H1 (cell line): ENCODE results near the gene TOB1. TPM values are rescaled to one million over a fixed set of nuclear protein-coding genes. Genes with fewer than 3 reads are reported as not detected.

ENCODE experiments used
- CTCF ChIA-PET: fragments of 300-600 bp; sonication (Branson Sonifier 250); formaldehyde crosslinking; loops from one replicate; lab custom pipeline; 2021; ENCODE audit not compliant: partially characterized antibody; lab: Charles Lee
- POLR2A ChIA-PET: fragments of 300-600 bp; sonication (Branson Sonifier 250); formaldehyde crosslinking; loops from one replicate; lab custom pipeline; 2021; ENCODE audit warnings: inconsistent platforms; ENCODE audit not compliant: partially characterized antibody; lab: Charles Lee
- DNase-seq, 2 experiments: peaks; one replicate each; pipeline versions ENCODE4 v3.0.0 to v3.0.0-alpha.2; 2010 to 2022; ENCODE audit warnings: low spot score in 2 of 2, low read depth in 1 of 2, mixed read lengths in 1 of 2
- FAIRE-seq: peaks from 2 replicates; lab custom pipeline; 2011; peaks lifted over from hg19 to GRCh38; lab: Jason Lieb, UNC
- H2AFZ ChIP-seq: 2 replicates; pipeline ENCODE4 v1.8.1; 2012; ENCODE audit warnings: low read length, inconsistent platforms
- H2AK5ac ChIP-seq: 2 replicates; pipeline ENCODE4 v1.6.1; 2013; ENCODE audit warnings: low read depth, low read length
- H2BK120ac ChIP-seq: replicated peaks from 2 replicates; pipeline ENCODE3; 2013; ENCODE audit warnings: low read depth, low read length, inconsistent platforms
- H2BK12ac ChIP-seq: 2 replicates; pipeline ENCODE4 v1.6.1; 2013; ENCODE audit warnings: low read depth, low read length
- H2BK15ac ChIP-seq: 2 replicates; pipeline ENCODE4 v1.6.1; 2013; ENCODE audit warnings: low read length
- H2BK20ac ChIP-seq: 2 replicates; pipeline ENCODE4 v1.6.1; 2013; ENCODE audit warnings: low read length
- H2BK5ac ChIP-seq: 2 replicates; pipeline ENCODE4 v1.6.1; 2013; ENCODE audit warnings: low read depth, low read length
- H3K14ac ChIP-seq: 2 replicates; pipeline ENCODE4 v1.6.1; 2013; ENCODE audit warnings: inconsistent platforms; ENCODE audit not compliant: insufficient read length
- H3K18ac ChIP-seq: 2 replicates; pipeline ENCODE4 v1.6.1; 2013; ENCODE audit warnings: low read length; ENCODE audit errors: extremely low read depth
- H3K23ac ChIP-seq: 2 replicates; pipeline ENCODE4 v1.6.1; 2013; ENCODE audit warnings: inconsistent platforms; ENCODE audit not compliant: insufficient read length
- H3K23me2 ChIP-seq: 2 replicates; pipeline ENCODE4 v1.6.1; 2013; ENCODE audit warnings: low read depth, low read length
- H3K27ac ChIP-seq: 2 replicates; pipeline ENCODE4 v1.6.1; 2011; ENCODE audit warnings: low read depth, low read length, inconsistent platforms
- H3K27me3 ChIP-seq, 4 experiments: replicated peaks in 1 of 4; 1 replicate in 1 of 4; 2 replicates in 3 of 4; pipeline versions ENCODE4 v1.6.1 to v1.8.1; 2011 to 2013; ENCODE audit warnings: low read length in 3 of 4, mild to moderate bottlenecking in 3 of 4, inconsistent platforms in 2 of 4, mixed read lengths in 2 of 4, moderate library complexity in 1 of 4; ENCODE audit not compliant: control insufficient read depth in 3 of 4, insufficient read depth in 3 of 4; ENCODE audit errors: extremely low read depth in 1 of 4
- H3K36me3 ChIP-seq, 4 experiments: 2 replicates each; pipeline versions ENCODE4 v1.6.1 to v1.8.1; 2011 to 2013; ENCODE audit warnings: mild to moderate bottlenecking in 4 of 4, low read length in 3 of 4, moderate library complexity in 2 of 4, control low read depth in 1 of 4, inconsistent platforms in 1 of 4; ENCODE audit not compliant: insufficient read depth in 4 of 4, control insufficient read depth in 2 of 4
- H3K4ac ChIP-seq: replicated peaks from 2 replicates; pipeline ENCODE3; 2013; ENCODE audit warnings: low read length, low read depth, mixed read lengths, inconsistent platforms; ENCODE audit not compliant: insufficient read length
- H3K4me1 ChIP-seq, 4 experiments: replicated peaks in 1 of 4; 1 replicate in 1 of 4; 2 replicates in 3 of 4; pipeline versions ENCODE4 v1.6.1 to v1.8.1; 2011 to 2013; ENCODE audit warnings: low read length in 3 of 4, inconsistent platforms in 2 of 4, mixed read lengths in 1 of 4; ENCODE audit not compliant: insufficient read depth in 4 of 4, control insufficient read depth in 3 of 4
- H3K4me2 ChIP-seq, 2 experiments: 2 replicates each; pipeline versions ENCODE4 v1.6.1 to v1.8.1; 2011 to 2013; ENCODE audit warnings: low read depth in 2 of 2, low read length in 2 of 2, control low read depth in 1 of 2, inconsistent platforms in 1 of 2, mild to moderate bottlenecking in 1 of 2; ENCODE audit not compliant: insufficient read depth in 1 of 2
- H3K4me3 ChIP-seq, 4 experiments: fragments of 200-600, 300-600 bp in 1 of 4; sonication (generic), shearing (Covaris generic), sonication (Bioruptor Twin) in 1 of 4; 2 replicates each; pipeline versions ENCODE4 v1.5.1 to v1.8.1; 2011 to 2016; ENCODE audit warnings: low read length in 4 of 4, low read depth in 3 of 4, control low read depth in 2 of 4, inconsistent platforms in 2 of 4, mild to moderate bottlenecking in 2 of 4, mixed read lengths in 1 of 4, moderate library complexity in 1 of 4; ENCODE audit not compliant: insufficient read depth in 2 of 4; ENCODE audit errors: extremely low read depth in 1 of 4
- H3K56ac ChIP-seq: replicated peaks from 2 replicates; pipeline ENCODE3; 2013; ENCODE audit warnings: low read depth, mild to moderate bottlenecking, mixed read lengths, low read length, inconsistent platforms; ENCODE audit not compliant: insufficient read length
- H3K79me1 ChIP-seq: 2 replicates; pipeline ENCODE4 v1.6.1; 2013; ENCODE audit warnings: low read depth, low read length, control low read depth
- H3K79me2 ChIP-seq, 2 experiments: 2 replicates each; pipeline versions ENCODE4 v1.6.1 to v1.8.1; 2012 to 2013; ENCODE audit warnings: low read length in 2 of 2, mild to moderate bottlenecking in 2 of 2, inconsistent platforms in 1 of 2; ENCODE audit not compliant: insufficient read depth in 2 of 2, control insufficient read depth in 1 of 2
- H3K9ac ChIP-seq, 4 experiments: replicated peaks in 1 of 4; 1 replicate in 1 of 4; 2 replicates in 3 of 4; pipeline versions ENCODE4 v1.6.1 to v1.8.1; 2011 to 2013; ENCODE audit warnings: low read depth in 3 of 4, low read length in 3 of 4, control low read depth in 2 of 4, mild to moderate bottlenecking in 2 of 4, moderate library complexity in 2 of 4, inconsistent platforms in 1 of 4; ENCODE audit errors: extremely low read depth in 1 of 4
- H3K9me3 ChIP-seq, 2 experiments: 2 replicates each; pipeline versions ENCODE4 v1.6.1 to v1.8.1; 2012 to 2013; ENCODE audit warnings: mild to moderate bottlenecking in 2 of 2, moderate library complexity in 2 of 2, control low read depth in 1 of 2, inconsistent platforms in 1 of 2, low read depth in 1 of 2, low read length in 1 of 2, mixed read lengths in 1 of 2; ENCODE audit not compliant: insufficient read depth in 2 of 2
- H4K20me1 ChIP-seq, 2 experiments: replicated peaks in 1 of 2; 2 replicates each; pipeline versions ENCODE3 to v1.8.1; 2011 to 2013; ENCODE audit warnings: inconsistent platforms in 2 of 2, low read length in 2 of 2, mild to moderate bottlenecking in 1 of 2; ENCODE audit not compliant: insufficient read depth in 2 of 2, control insufficient read depth in 1 of 2
- H4K5ac ChIP-seq: 2 replicates; pipeline ENCODE4 v1.6.1; 2013; ENCODE audit warnings: low read length, low read depth, mixed read lengths, inconsistent platforms; ENCODE audit not compliant: insufficient read length
- H4K8ac ChIP-seq: 2 replicates; pipeline ENCODE4 v1.8.0; 2013; ENCODE audit warnings: mild to moderate bottlenecking, moderate library complexity, low read length, inconsistent platforms; ENCODE audit not compliant: insufficient read depth; ENCODE audit errors: extremely low read depth
- H4K91ac ChIP-seq: replicated peaks from 2 replicates; pipeline ENCODE3; 2013; ENCODE audit warnings: low read length, mixed read lengths, inconsistent platforms; ENCODE audit not compliant: insufficient read length
- BCL11A ChIP-seq, 2 experiments: IDR thresholded peaks; one replicate each; pipeline ENCODE4 v1.6.1; 2011; ENCODE audit warnings: low read depth in 2 of 2, low read length in 2 of 2, mild to moderate bottlenecking in 2 of 2
- BRCA1 ChIP-seq: IDR thresholded peaks from 2 replicates; pipeline ENCODE4 v1.6.1; 2012; ENCODE audit warnings: low read depth, low read length, improper control_type of control experiment
- CEBPB ChIP-seq: IDR thresholded peaks from 2 replicates; pipeline ENCODE4 v1.6.1; 2012; ENCODE audit warnings: low read depth, low read length
- HDAC2 ChIP-seq, 2 experiments: fragments of 300-600 bp in 1 of 2; sonication (generic) in 1 of 2; IDR thresholded peaks; 2 replicates each; pipeline ENCODE4 v1.6.1; 2011 to 2012; ENCODE audit warnings: low read depth in 2 of 2, low read length in 2 of 2, mild to moderate bottlenecking in 2 of 2, moderate library complexity in 2 of 2, borderline replicate concordance in 1 of 2, inconsistent platforms in 1 of 2
- MAFK ChIP-seq: IDR thresholded peaks from 2 replicates; pipeline ENCODE4 v1.6.1; 2012; ENCODE audit warnings: low read depth, mild to moderate bottlenecking, improper control_type of control experiment, low read length
- PHF8 ChIP-seq: fragments of 200-600 bp; sonication (generic); conservative IDR thresholded peaks from 2 replicates; pipeline ENCODE4 v1.7.1; 2012; ENCODE audit warnings: low read depth, mild to moderate bottlenecking, inconsistent platforms, low read length, moderate library complexity
- RAD21 ChIP-seq, 2 experiments: IDR thresholded peaks in 1 of 2; conservative IDR thresholded peaks in 1 of 2; 2 replicates each; pipeline ENCODE4 v1.6.1; 2011; ENCODE audit warnings: low read depth in 2 of 2, low read length in 2 of 2, improper control_type of control experiment in 1 of 2, inconsistent platforms in 1 of 2, mild to moderate bottlenecking in 1 of 2, moderate library complexity in 1 of 2
- RBBP5 ChIP-seq: IDR thresholded peaks from 2 replicates; pipeline ENCODE4 v1.7.1; 2012; ENCODE audit warnings: low read depth, mild to moderate bottlenecking, inconsistent platforms, low read length, moderate library complexity, borderline replicate concordance
- SP1 ChIP-seq: IDR thresholded peaks from 2 replicates; pipeline ENCODE4 v1.6.1; 2011; ENCODE audit warnings: low read depth, low read length
- ZNF274 ChIP-seq: IDR thresholded peaks from 2 replicates; pipeline ENCODE4 v1.7.0; 2012; ENCODE audit warnings: low read length, borderline replicate concordance; ENCODE audit errors: extremely low read depth
- WGBS, 2 experiments: shearing (Covaris generic) in 1 of 2; methylation state at CpG; one replicate each; pipeline versions ENCODE4 v1.1.6 to v1.1.7; 2013 to 2015; ENCODE audit warnings: low lambda C conversion rate in 2 of 2, mixed read lengths in 2 of 2, inconsistent platforms in 1 of 2, low coverage in 1 of 2, missing lambda C conversion rate in 1 of 2; ENCODE audit not compliant: insufficient replicate concordance in 2 of 2, insufficient coverage in 1 of 2, insufficient read length in 1 of 2; ENCODE audit errors: extremely low coverage in 1 of 2, missing lambda C conversion rate in 1 of 2; 5-methylcytosine and 5-hydroxymethylcytosine counted together
- polyA plus RNA-seq, 7 experiments: library from polyadenylated mRNA; depleted of rRNA in 3 of 7; stranded (reverse) in 5 of 7; unstranded in 2 of 7; fragments of >200 nt in 5 of 7; fragments of 200-250 nt in 2 of 7; gene quantifications; 1 replicate in 5 of 7; 2 replicates in 1 of 7; 4 replicates in 1 of 7; pipeline versions ENCODE4 v1.2.1 to v1.2.3, GENCODE V29; 2011 to 2013; ENCODE audit warnings: missing spikeins in 2 of 7, mixed read lengths in 2 of 7
- total RNA-seq: library from RNA; stranded (reverse); fragmentation: NEBNext Ultra II Directional; extraction: Animal tissue kit (Norgen Biotek cat#: 25700); gene quantifications from 2 replicates; pipeline ENCODE4 v1.2.1, GENCODE V29; 2021

TOB1 gene
- total and polyA plus RNA-seq, 2 of the 8 experiments (the other 6 are each of a cell fraction or from before 2014, with no cell fraction given) = 14.4 to 20.8 TPM

GRCh38 chr17:50837980-50838954 lies 27.9 kb downstream of the TOB1 start:
- Histone ChIP-seq H2BK12ac (no peak overlapping the region), H3K79me2 (no peaks in the 10 kb centered on the region), H3K56ac (no peak overlapping the region), H2BK20ac (no peak overlapping the region), H3K23ac (no peak overlapping the region), H3K4me1 (peaks cover 0 to 21% (median 15%) of the 10 kb centered on the region in 4 experiments; a peak in 6 of 7 replicates), H4K20me1 (no peaks in the 10 kb centered on the region), H2BK5ac (no peak overlapping the region), H2BK15ac (0 out of 2 replicates have a peak overlapping the region, but pooled peaks have one; percentile 25), H3K4ac (no peak overlapping the region), H3K36me3 (no peaks in the 10 kb centered on the region), H3K14ac (no peak overlapping the region), H4K91ac (no peak overlapping the region), H3K4me2 (no peak overlapping the region), H3K27me3 (no peaks in the 10 kb centered on the region), H3K9me3 (no peaks in the 10 kb centered on the region), H3K18ac (no peak overlapping the region), H3K9ac (no peak overlapping the region; a peak in 1 of 7 replicates), H3K79me1 (no peaks in the 10 kb centered on the region), H3K23me2 (no peaks in the 10 kb centered on the region), H4K8ac (no peak overlapping the region), H3K27ac (no peak overlapping the region; the same call in 1 of the 2 replicates), H3K4me3 (no peak overlapping the region), H2BK120ac (no peak overlapping the region), H4K5ac (no peak overlapping the region), H2AFZ (no peak overlapping the region), H2AK5ac (no peak overlapping the region)
- ChIA-PET CTCF (interaction anchor here (0.5 to 31.7 kb wide), 10 partner anchors 11 to 111 kb away, joined by 3 to 735 read pairs (median 23); no protein-coding TSS in a partner anchor), POLR2A (interaction anchor here (0.6 to 1.6 kb wide), 4 partner anchors 28 to 118 kb away, joined by 3 to 4 read pairs (median 4); partner anchors contain the start of gene TOB1)
- FAIRE-seq = no peak
- no peak for DNase-seq
- WGBS, 2 experiments = 73% methylated on average over 21 of the region's 21 CpGs; no CpG with 5 or more reads in 1 of the 2 experiments
- TF ChIP-seq ZNF274 (no peak), BRCA1 (no peak), RAD21 (IDR thresholded peaks at IDR 0.05 in 1 of 2, conservative IDR thresholded peaks at IDR 0.05 in 1 of 2; ENCODE audit: low read depth in 2 of 2, low read length in 2 of 2) (no peak), MAFK (no peak), HDAC2 (IDR thresholded peaks at IDR 0.05; ENCODE audit: borderline replicate concordance in 1 of 2, low read depth in 2 of 2, low read length in 2 of 2) (no peak), BCL11A (IDR thresholded peaks at IDR 0.05; ENCODE audit: low read depth in 2 of 2, low read length in 2 of 2) (no peak), RBBP5 (no peak), PHF8 (no peak), SP1 (no peak), CEBPB (no peak)
